ENCODE measurements around the gene ARHGAP33. TPM values are rescaled to one million over a fixed set of nuclear protein-coding genes. Genes with fewer than 3 reads are reported as not detected.

Gene ARHGAP33
- total and polyA plus RNA-seq, 10 of the 15 experiments (the other 5 are each of a cell fraction or from before 2014, with no cell fraction given): 0.05 to 22.9 (median 2.3) TPM; not detected in 1

DNA sequence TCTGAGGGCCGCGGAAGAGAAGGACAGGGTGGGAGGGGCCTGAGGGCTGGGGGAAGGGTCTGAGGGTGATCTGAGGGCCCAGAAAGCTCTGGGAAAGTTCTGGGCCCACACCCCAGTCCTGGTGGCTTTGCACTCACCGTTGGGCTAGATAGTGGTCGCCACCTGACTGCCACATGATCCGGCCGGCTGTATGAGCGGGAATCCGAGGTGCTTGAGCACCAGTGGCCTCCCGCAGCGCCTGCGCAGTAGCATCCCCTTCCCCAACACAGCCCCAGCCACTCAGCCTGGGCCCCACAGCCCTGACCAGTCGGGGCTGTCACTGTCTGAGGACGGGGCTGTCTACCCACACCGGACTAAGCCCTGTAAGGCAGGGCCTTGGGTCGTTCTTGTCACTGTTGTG lies 22.3 kb downstream of the ARHGAP33 start:
- H3K9ac ChIP-seq (ENCODE audit: control insufficient read depth, insufficient read depth, low read length): no peak overlapping the region
- no peak overlapping the region for H3K4me3 ChIP-seq
- no peak overlapping the region for H2AFZ ChIP-seq (ENCODE audit: control insufficient read depth, low read depth, low read length)
- H3K9me3 ChIP-seq (replicated peaks; ENCODE audit: control insufficient read depth, insufficient read depth, low read length): no peaks in the 10 kb centered on the region
- no peaks in the 10 kb centered on the region for H3K4me1 ChIP-seq (ENCODE audit: control insufficient read depth, insufficient read depth, low read length)
- ChIA-PET RAD21 (ENCODE audit: unreplicated experiment) (no interaction called here), SMC1A (ENCODE audit: uncharacterized antibody, unreplicated experiment) (no interaction called here), CTCF (interaction anchor here (0.6 kb wide), 2 partner anchors 51 to 355 kb away, joined by 3 read pairs; no protein-coding TSS in a partner anchor), POLR2A (no interaction called here)
- TF ChIP-seq YBX1 (IDR thresholded peaks at IDR 0.05) (no peak), CBFB (IDR thresholded peaks at IDR 0.05; ENCODE audit: low read depth) (no peak), SMARCA5 (IDR thresholded peaks at IDR 0.05) (no peak), SIN3A (IDR thresholded peaks at IDR 0.05; ENCODE audit: low read depth, low read length) (no peak), NFIC (IDR thresholded peaks at IDR 0.05; ENCODE audit: low read depth, low read length) (no peak), SRF (IDR thresholded peaks at IDR 0.05; ENCODE audit: low read depth in 2 of 2, low read length in 2 of 2) (no peak), HCFC1 (IDR thresholded peaks at IDR 0.05; ENCODE audit: low read length) (no peak), TBL1XR1 (IDR thresholded peaks at IDR 0.05; ENCODE audit: low read depth, low read length) (no peak), RELB (IDR thresholded peaks at IDR 0.05; ENCODE audit: low read depth) (no peak), JUND (IDR thresholded peaks at IDR 0.05; ENCODE audit: low read depth, low read length) (no peak), ZNF622 (IDR thresholded peaks at IDR 0.05) (no peak), SMC3 (IDR thresholded peaks at IDR 0.05; ENCODE audit: borderline replicate concordance, low read length) (no peak), POLR2AphosphoS5 (IDR thresholded peaks at IDR 0.05; ENCODE audit: low read length) (no peak), NFXL1 (IDR thresholded peaks at IDR 0.05; ENCODE audit: borderline replicate concordance) (no peak)
- no peaks in the 10 kb centered on the region for H3K36me3 ChIP-seq (ENCODE audit: control insufficient read depth in 2 of 2, insufficient read depth in 2 of 2, low read length in 1 of 2)
- peaks cover 0 to 2% of the 10 kb centered on the region in 2 experiments; a peak in 1 of 4 replicates for H3K27me3 ChIP-seq (replicated peaks in 1 of 2; ENCODE audit: control insufficient read depth in 2 of 2, insufficient read depth in 2 of 2, low read length in 1 of 2)
- no peak overlapping the region for H3K4me2 ChIP-seq (ENCODE audit: control insufficient read depth, insufficient read depth)
- ATAC-seq: no peak
- no peaks in the 10 kb centered on the region for H3K79me2 ChIP-seq (ENCODE audit: control insufficient read depth, insufficient read depth, low read length)
- DNase-seq (ENCODE audit: low read depth, low spot score): no peak
- intact Hi-C loops (cut with micrococcal nuclease; ENCODE audit: unreplicated experiment) (no loop called here), in situ Hi-C loops (cut with MboI) (no loop called here)
- H3K27ac ChIP-seq (ENCODE audit: control insufficient read depth, insufficient read depth): no peak overlapping the region
- H4K20me1 ChIP-seq (ENCODE audit: control insufficient read depth, insufficient read depth): no peaks in the 10 kb centered on the region
- WGBS (ENCODE audit: insufficient coverage, insufficient replicate concordance, low lambda C conversion rate, missing lambda C conversion rate): 4% methylated on average over 13 of the region's 15 CpGs
- no TSS peak for BruUV-seq (replicated peaks)
- FAIRE-seq: no peak
